ENCODE results near the gene TMEM127. TPM values are rescaled to one million over a fixed set of nuclear protein-coding genes. Genes with fewer than 3 reads are reported as not detected.

TMEM127 gene
- total and polyA plus RNA-seq, 2 experiments from 2014 or later, result 34.0 to 43.6 TPM

- Histone ChIP-seq H3K4me3 (no peak overlapping the region), H4K20me1 (ENCODE audit: insufficient read depth) (no peaks in the 10 kb centered on the region), H3K79me2 (ENCODE audit: insufficient read depth) (no peaks in the 10 kb centered on the region), H3K9me2 (ENCODE audit: insufficient read depth) (no peaks in the 10 kb centered on the region), H3K4me2 (ENCODE audit: unreplicated experiment) (no peak overlapping the region), H3K36me3 (ENCODE audit: low read depth) (no peaks in the 10 kb centered on the region), H3K4me1 (ENCODE audit: insufficient read depth) (peaks cover 16% of the 10 kb centered on the region), H3F3A (ENCODE audit: insufficient read depth) (peaks cover 20% of the 10 kb centered on the region), H3K9me3 (ENCODE audit: low read depth) (no peaks in the 10 kb centered on the region), H2AFZ (no peak overlapping the region), H3K9ac (no peak overlapping the region), H3K27ac (no peak overlapping the region), H3K27me3 (replicated peaks; ENCODE audit: insufficient read depth) (no peaks in the 10 kb centered on the region)
- DNase-seq, result no peak
- in situ Hi-C loops (cut with MboI), result no loop called here
- 88 to 90% methylated on average over 9 of the region's 9 CpGs for WGBS, 2 experiments (ENCODE audit: low coverage in 1 of 2, low lambda C conversion rate in 2 of 2, missing lambda C conversion rate in 2 of 2)
- no peak for TF ChIP-seq EZH2phosphoT487 (IDR thresholded peaks at IDR 0.05; ENCODE audit: insufficient read depth, low read depth)
- TF ChIP-seq EZH2 (IDR thresholded peaks at IDR 0.05; ENCODE audit: insufficient read depth, poor library complexity, severe bottlenecking), result no peak
These were observed 25.3 kb downstream of the TMEM127 start for GRCh38 chr2:96240341-96241038.

- 92 to 95% methylated on average over 9 of the region's 9 CpGs for WGBS, 2 experiments (ENCODE audit: low coverage in 1 of 2, low lambda C conversion rate in 2 of 2, missing lambda C conversion rate in 2 of 2)
- no peaks in the 10 kb centered on the region for H3K27me3 ChIP-seq (replicated peaks; ENCODE audit: insufficient read depth)
These were observed 26.0 kb downstream of the TMEM127 start for GRCh38 chr2:96239745-96240264.

GRCh38 chr2:96239091-96239490 lies 26.7 kb downstream of the TMEM127 start:
- no peak overlapping the region for H3K4me3 ChIP-seq
- no peak for DNase-seq
- H3K9ac ChIP-seq, result no peak overlapping the region
- H3K4me1 ChIP-seq (ENCODE audit: insufficient read depth), result peaks cover 16% of the 10 kb centered on the region
- WGBS, 2 experiments (ENCODE audit: low coverage in 1 of 2, low lambda C conversion rate in 2 of 2, missing lambda C conversion rate in 2 of 2), result 85 to 86% methylated on average over 3 of the region's 3 CpGs
- H3K4me2 ChIP-seq (ENCODE audit: unreplicated experiment), result no peak overlapping the region
- H3K9me2 ChIP-seq (ENCODE audit: insufficient read depth), result no peaks in the 10 kb centered on the region
- no peaks in the 10 kb centered on the region for H3K9me3 ChIP-seq (ENCODE audit: low read depth)
- peaks cover 19% of the 10 kb centered on the region for H3F3A ChIP-seq (ENCODE audit: insufficient read depth)
- no peaks in the 10 kb centered on the region for H3K27me3 ChIP-seq (replicated peaks; ENCODE audit: insufficient read depth)
- no peak for TF ChIP-seq EZH2 (IDR thresholded peaks at IDR 0.05; ENCODE audit: insufficient read depth, poor library complexity, severe bottlenecking)
- no peak for TF ChIP-seq EZH2phosphoT487 (IDR thresholded peaks at IDR 0.05; ENCODE audit: insufficient read depth, low read depth)
- no peaks in the 10 kb centered on the region for H4K20me1 ChIP-seq (ENCODE audit: insufficient read depth)
- H3K79me2 ChIP-seq (ENCODE audit: insufficient read depth), result no peaks in the 10 kb centered on the region
- H2AFZ ChIP-seq, result no peak overlapping the region
- in situ Hi-C loops (cut with MboI), result no loop called here
- H3K36me3 ChIP-seq (ENCODE audit: low read depth), result no peaks in the 10 kb centered on the region
- H3K27ac ChIP-seq, result no peak overlapping the region

More at GRCh38 chr2:96239745-96240264, 26.0 kb downstream of the TMEM127 start:
- no peaks in the 10 kb centered on the region for H3K9me3 ChIP-seq (ENCODE audit: low read depth)
- H3F3A ChIP-seq (ENCODE audit: insufficient read depth), result peaks cover 19% of the 10 kb centered on the region
- H3K79me2 ChIP-seq (ENCODE audit: insufficient read depth), result no peaks in the 10 kb centered on the region
- H2AFZ ChIP-seq, result no peak overlapping the region
- no peaks in the 10 kb centered on the region for H3K36me3 ChIP-seq (ENCODE audit: low read depth)
- no peak overlapping the region for H3K4me2 ChIP-seq (ENCODE audit: unreplicated experiment)
- TF ChIP-seq EZH2 (IDR thresholded peaks at IDR 0.05; ENCODE audit: insufficient read depth, poor library complexity, severe bottlenecking) (no peak), EZH2phosphoT487 (IDR thresholded peaks at IDR 0.05; ENCODE audit: insufficient read depth, low read depth) (no peak)
- H3K9ac ChIP-seq, result no peak overlapping the region
- H3K9me2 ChIP-seq (ENCODE audit: insufficient read depth), result no peaks in the 10 kb centered on the region
- H4K20me1 ChIP-seq (ENCODE audit: insufficient read depth), result no peaks in the 10 kb centered on the region
- in situ Hi-C loops (cut with MboI), result no loop called here
- no peak overlapping the region for H3K27ac ChIP-seq
- no peak for DNase-seq
- peaks cover 16% of the 10 kb centered on the region for H3K4me1 ChIP-seq (ENCODE audit: insufficient read depth)
- no peak overlapping the region for H3K4me3 ChIP-seq

- in situ Hi-C loops (cut with MboI), result no loop called here
These were observed 27.5 kb downstream of the TMEM127 start for GRCh38 chr2:96238266-96238665.

More at GRCh38 chr2:96238266-96238665, 27.5 kb downstream of the TMEM127 start:
- Histone ChIP-seq H3F3A (ENCODE audit: insufficient read depth) (peaks cover 19% of the 10 kb centered on the region), H3K4me1 (ENCODE audit: insufficient read depth) (peaks cover 16% of the 10 kb centered on the region), H3K4me2 (ENCODE audit: unreplicated experiment) (no peak overlapping the region), H3K9me2 (ENCODE audit: insufficient read depth) (no peaks in the 10 kb centered on the region), H3K27ac (no peak overlapping the region), H3K36me3 (ENCODE audit: low read depth) (no peaks in the 10 kb centered on the region), H3K9me3 (ENCODE audit: low read depth) (no peaks in the 10 kb centered on the region), H3K27me3 (replicated peaks; ENCODE audit: insufficient read depth) (no peaks in the 10 kb centered on the region), H3K79me2 (ENCODE audit: insufficient read depth) (no peaks in the 10 kb centered on the region), H3K4me3 (no peak overlapping the region), H4K20me1 (ENCODE audit: insufficient read depth) (no peaks in the 10 kb centered on the region), H3K9ac (no peak overlapping the region), H2AFZ (no peak overlapping the region)
- 92 to 98% methylated on average over 3 of the region's 3 CpGs for WGBS, 2 experiments (ENCODE audit: low coverage in 1 of 2, low lambda C conversion rate in 2 of 2, missing lambda C conversion rate in 2 of 2)
- TF ChIP-seq EZH2 (IDR thresholded peaks at IDR 0.05; ENCODE audit: insufficient read depth, poor library complexity, severe bottlenecking), result no peak
- no peak for TF ChIP-seq EZH2phosphoT487 (IDR thresholded peaks at IDR 0.05; ENCODE audit: insufficient read depth, low read depth)
- DNase-seq, result no peak
